H1 (cell line): ENCODE measurements around the gene AFTPH. TPM values are rescaled to one million over a fixed set of nuclear protein-coding genes. Genes with fewer than 3 reads are reported as not detected.

Experiments
- ATF3 ChIP-seq: IDR thresholded peaks from 2 replicates; pipeline ENCODE4 v1.6.1; 2011; ENCODE audit warnings: low read depth, mild to moderate bottlenecking, low read length; ENCODE audit not compliant: insufficient read depth
- CHD7 ChIP-seq: fragments of 300-600 bp; sonication (generic); IDR thresholded peaks from 2 replicates; pipeline ENCODE4 v1.7.1; 2012; ENCODE audit warnings: low read length, moderate library complexity, mild to moderate bottlenecking, inconsistent platforms; ENCODE audit not compliant: insufficient replicate concordance
- EGR1 ChIP-seq: IDR thresholded peaks from 2 replicates; pipeline ENCODE4 v1.6.1; 2011; ENCODE audit warnings: low read depth, low read length, borderline replicate concordance
- KDM5A ChIP-seq: fragments of 200-600 bp; IDR thresholded peaks from 2 replicates; pipeline ENCODE4 v1.7.1; 2012; ENCODE audit warnings: mild to moderate bottlenecking, low read length, inconsistent platforms, mixed read lengths
- NANOG ChIP-seq: IDR thresholded peaks from 2 replicates; pipeline ENCODE4 v1.6.1; 2011; ENCODE audit warnings: low read length, low read depth, mild to moderate bottlenecking, inconsistent platforms; ENCODE audit not compliant: insufficient read depth, poor library complexity, severe bottlenecking
- USF2 ChIP-seq: IDR thresholded peaks from 2 replicates; pipeline ENCODE4 v1.6.1; 2011; ENCODE audit warnings: low read length, improper control_type of control experiment
- polyA plus RNA-seq, 7 experiments: library from polyadenylated mRNA; depleted of rRNA in 3 of 7; stranded (reverse) in 5 of 7; unstranded in 2 of 7; fragments of >200 nt in 5 of 7; fragments of 200-250 nt in 2 of 7; gene quantifications; 1 replicate in 5 of 7; 2 replicates in 1 of 7; 4 replicates in 1 of 7; pipeline versions ENCODE4 v1.2.1 to v1.2.3, GENCODE V29; 2011 to 2013; ENCODE audit warnings: missing spikeins in 2 of 7, mixed read lengths in 2 of 7
- total RNA-seq: library from RNA; stranded (reverse); fragmentation: NEBNext Ultra II Directional; extraction: Animal tissue kit (Norgen Biotek cat#: 25700); gene quantifications from 2 replicates; pipeline ENCODE4 v1.2.1, GENCODE V29; 2021

Gene AFTPH
- total and polyA plus RNA-seq, 2 of the 8 experiments (the other 6 are each of a cell fraction or from before 2014, with no cell fraction given) = 7.3 to 15.0 TPM

- TF ChIP-seq CHD7 = no peak
- TF ChIP-seq KDM5A = no peak
- no peak for TF ChIP-seq NANOG
- TF ChIP-seq USF2 = no peak
- no peak for TF ChIP-seq ATF3
- no peak for TF ChIP-seq EGR1
Observed at GRCh38 chr2:64538764-64539433, 14.8 kb downstream of the AFTPH start (continued).
